RPMI8226 (cell line): ENCODE data around the gene OFD1.

ENCODE experiments used
- DNase-seq: peaks from one replicate; pipeline ENCODE4 v3.0.0-alpha.2; 2015

The OFD1 gene

DNA sequence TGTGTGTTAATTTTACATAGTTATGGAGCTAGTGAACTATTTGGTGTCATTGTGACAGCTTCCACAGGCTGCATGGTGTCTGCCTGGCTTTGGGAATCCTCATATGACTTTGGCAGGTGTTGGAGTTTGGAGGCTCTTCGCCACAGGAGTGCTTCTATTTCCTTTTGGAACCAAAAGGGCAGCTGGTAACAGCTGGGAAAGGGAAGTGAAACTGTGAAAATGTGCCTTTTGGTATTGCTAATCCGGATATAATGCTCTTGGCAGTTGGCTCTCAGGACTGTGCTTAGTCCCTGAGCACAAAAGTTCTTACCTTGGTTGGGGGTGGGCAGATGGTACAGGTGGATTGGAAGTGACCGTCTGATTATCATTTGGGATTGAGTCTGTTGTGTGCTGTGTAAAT is 18.1 kb downstream of the OFD1 start:
- peak; percentile 82 for DNase-seq

DNA sequence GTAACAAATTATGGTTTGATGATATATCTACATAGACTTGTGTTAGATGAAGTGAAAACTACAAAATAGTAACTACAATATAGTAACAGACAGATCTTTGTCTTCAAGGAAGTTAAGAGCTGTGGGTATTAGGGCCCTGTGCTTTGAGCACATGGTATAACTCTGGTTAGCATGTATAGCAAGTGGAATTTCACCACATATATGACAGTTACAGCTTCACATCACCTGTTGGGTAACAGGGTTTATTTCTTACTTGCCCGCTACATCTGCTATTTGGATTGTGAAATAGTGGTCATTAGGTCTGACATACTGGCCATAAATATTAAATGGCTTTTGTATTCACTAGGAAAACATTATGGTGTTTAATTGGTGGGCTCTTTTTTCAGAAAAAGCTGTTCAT is 20.2 kb downstream of the OFD1 start:
- no peak for DNase-seq

- DNase-seq, result peak; percentile 32
Measured at GRCh38 chrX:13755254-13755653, 20.7 kb downstream of the OFD1 start.

- no peak for DNase-seq
Measured at GRCh38 chrX:13756381-13756780, 21.8 kb downstream of the OFD1 start.

DNA sequence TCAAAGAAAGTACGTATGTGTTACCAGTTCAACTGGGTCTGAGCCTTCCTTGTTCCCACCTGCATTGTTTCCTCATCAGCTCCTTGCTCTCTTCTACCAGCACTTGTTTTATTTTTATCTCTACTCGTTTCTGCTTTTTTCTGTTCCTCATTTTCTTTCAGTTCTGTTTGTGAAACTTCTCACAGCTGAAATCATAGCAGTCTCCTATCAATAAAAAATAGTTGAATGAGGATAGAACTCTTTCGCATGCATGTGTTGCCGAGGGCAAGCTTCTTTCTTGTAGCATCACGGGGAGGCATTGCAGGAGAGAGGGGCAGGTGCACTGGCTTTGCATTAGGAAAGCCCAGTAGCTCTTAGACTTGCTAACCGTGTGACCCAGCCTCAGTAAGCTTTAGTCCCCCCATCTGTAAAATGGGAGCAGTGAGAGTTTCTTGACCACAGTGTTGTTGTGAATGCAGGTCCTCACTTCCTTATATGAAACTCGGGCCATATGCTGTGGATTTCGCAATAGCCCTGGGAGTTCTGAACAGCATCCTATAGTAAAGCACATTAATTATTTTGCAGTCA is 24.7 kb downstream of the OFD1 start:
- peak; percentile 77 for DNase-seq

DNA sequence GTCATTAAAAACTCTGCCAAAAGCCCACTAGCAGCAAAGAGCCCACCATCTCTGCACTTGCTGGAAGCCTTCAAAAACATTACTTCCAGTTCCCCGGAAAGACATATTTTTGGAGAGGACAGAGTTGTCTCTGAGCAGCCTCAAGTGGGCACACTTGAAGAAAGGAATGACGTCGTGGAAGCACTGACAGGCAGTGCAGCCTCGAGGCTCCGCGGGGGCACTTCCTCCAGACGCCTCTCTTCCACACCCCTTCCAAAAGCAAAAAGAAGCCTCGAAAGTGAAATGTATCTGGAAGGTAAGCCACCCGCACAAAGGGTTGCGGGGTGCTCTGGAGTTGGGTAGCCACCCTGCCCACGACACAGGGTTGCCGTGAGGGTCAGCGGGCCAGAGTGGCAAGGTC is 25.9 kb downstream of the OFD1 start:
- DNase-seq, result no peak

GRCh38 chrX:13761606-13762414 is 27.3 kb downstream of the OFD1 start:
- DNase-seq, result no peak

GRCh38 chrX:13763489-13763888 is 28.9 kb downstream of the OFD1 start:
- DNase-seq, result no peak

GRCh38 chrX:13764281-13764680 is 29.7 kb downstream of the OFD1 start:
- DNase-seq, result no peak

DNA sequence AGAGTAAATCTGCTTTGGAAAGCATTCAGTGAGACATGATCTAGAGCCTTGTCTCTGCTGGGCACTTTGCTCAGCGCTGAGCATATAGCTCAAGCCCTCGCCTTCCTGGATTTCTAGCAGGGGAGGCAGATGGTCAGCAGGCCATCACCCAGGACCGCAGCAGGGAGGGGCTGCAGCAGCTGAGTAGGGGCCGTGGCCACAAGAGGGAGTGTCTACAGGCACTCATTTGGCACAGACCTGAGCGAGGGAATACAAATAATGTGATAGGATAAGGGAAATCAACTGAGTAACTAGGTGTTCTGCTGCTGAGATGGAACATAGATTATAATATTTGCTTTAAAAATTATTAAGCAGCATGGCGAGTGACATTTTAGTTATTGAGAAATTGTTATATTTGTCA is 30.2 kb downstream of the OFD1 start:
- DNase-seq, result no peak

- no peak for DNase-seq
Measured at GRCh38 chrX:13768939-13769338, 34.4 kb downstream of the OFD1 start.

- DNase-seq, result no peak
Measured at GRCh38 chrX:13770013-13770535, 35.5 kb downstream of the OFD1 start.

- DNase-seq, result no peak
Measured at GRCh38 chrX:13774696-13775095, 40.1 kb downstream of the OFD1 start.

DNA sequence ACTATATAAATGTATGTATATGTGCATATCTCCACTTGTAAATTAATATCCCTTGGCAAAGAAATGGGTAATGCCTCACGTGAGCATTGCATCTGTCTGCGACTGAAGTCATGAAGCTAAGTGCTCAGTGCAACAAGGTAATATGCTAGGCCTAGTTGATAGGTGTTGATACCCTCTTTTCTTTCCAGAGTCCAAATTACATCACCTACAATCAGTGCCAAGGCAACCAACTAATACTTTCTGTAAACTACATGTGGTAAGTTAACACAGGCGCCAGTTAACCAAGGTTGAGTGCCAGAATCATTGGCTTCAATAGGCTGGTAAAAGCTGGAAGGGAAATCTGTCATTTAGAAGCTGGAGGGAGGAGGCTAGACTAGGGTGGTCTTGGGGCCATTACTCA is 41.3 kb downstream of the OFD1 start:
- DNase-seq, result no peak

GRCh38 chrX:13776387-13776786 is 41.8 kb downstream of the OFD1 start:
- no peak for DNase-seq

DNA sequence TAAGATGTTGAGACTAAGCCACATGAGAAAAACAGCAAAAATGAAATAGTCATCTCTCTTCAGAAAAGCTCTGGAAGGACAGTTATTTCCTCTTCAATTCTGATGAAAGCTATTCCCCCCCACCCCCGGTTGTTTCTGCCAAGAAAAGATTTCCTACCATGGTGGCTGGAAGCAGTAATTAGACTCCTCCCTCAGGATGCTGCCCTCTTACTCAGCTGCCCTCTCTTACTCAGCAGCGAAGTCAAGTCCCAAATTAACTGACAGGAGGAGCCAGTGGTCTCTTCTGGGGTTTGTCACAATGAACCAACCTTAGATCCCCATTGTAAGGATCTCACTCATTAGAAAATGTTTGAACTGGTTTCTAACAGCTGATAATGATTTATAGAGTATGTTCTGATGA is 44.4 kb downstream of the OFD1 start:
- DNase-seq, result no peak

DNA sequence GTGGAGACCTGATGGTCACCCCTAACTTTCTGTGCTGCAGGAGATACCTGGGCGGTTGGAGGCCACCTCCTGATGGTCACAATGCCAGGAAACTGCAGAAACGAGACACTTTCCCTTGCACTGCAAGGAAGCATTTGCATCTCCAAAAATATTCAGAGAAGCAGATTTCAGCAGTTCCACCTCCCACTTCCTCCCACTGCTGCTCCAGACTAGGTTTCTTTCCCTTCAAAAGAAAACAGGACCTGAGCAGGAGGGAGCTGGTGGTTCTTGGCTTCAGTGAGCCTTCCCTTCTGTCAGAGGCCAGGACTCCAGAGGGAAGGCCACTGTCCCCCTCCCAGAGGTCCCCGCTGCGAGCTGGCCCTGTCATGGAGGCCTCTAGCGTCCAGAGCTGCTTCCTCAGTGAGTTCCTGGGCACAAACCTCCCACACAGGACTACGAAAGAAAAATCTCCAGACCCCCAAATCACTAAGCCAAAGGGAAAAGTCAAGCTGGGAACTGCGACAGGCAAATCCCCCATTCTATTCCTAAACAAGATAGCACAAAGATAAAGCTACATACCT is 46.4 kb downstream of the OFD1 start:
- no peak for DNase-seq

DNA sequence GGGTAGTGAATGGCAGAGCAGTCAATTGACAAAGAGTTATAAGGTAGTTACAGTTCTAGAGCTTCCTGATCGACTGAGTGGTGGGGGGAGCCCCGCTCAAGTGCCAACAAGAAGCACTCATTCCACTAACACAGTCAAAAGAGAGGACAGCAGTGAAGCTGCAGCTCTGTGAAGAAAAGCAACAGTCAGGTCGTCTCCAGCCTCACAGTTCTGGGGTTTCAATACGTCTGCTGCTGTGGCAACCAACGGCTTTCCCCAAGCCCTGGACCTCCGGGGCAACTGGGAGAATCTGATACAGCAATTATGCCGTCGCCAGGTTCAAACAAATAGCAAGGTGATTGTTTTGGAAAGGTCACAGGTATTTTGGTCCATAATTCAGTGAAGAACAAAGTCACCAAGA is 51.5 kb downstream of the OFD1 start:
- no peak for DNase-seq

DNA sequence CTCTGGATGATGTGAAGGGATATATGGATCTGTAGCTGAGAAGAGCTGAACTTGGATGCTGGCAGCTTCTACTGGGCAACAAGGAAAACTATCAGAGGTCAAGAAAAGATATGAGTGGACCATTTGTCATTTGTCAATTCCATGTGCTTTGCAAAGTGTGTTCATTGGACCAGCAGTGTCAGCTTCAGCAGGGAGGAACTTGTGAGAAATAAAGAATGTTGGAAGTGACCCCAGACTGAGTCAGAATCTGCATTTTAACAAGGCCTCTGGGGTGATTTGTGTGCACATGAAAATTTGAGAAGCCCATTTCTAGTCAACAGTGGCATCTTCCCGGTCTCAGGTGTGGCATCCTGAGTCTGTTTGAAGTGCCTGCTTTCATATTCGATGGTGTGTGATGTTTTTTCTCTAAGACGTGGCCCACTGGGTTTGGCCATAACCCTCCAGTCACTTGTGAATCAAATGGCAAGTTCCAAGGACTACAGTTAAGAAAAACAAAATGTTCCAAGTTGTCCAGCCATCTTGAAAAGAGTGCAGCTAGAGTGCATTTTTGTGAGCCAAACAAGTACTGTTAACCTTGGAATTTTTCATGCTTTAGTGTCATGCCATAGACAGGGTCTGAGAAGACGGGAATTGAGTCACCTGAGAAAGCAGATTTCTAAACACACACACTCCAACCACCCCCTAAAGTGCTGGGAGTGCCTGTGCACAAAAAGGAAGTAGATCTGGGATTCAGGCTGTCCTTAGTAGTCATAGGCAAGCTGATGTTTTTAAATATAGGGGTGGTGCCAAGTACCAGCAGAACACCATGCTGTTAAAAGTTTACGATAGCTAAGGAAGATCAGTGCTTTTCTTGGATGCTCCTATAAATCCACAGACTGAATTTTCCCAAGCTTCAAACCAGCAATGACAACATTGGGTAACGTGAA is 55.9 kb downstream of the OFD1 start:
- no peak for DNase-seq

- no peak for DNase-seq
Measured at GRCh38 chrX:13791145-13791544, 56.6 kb downstream of the OFD1 start.

DNA sequence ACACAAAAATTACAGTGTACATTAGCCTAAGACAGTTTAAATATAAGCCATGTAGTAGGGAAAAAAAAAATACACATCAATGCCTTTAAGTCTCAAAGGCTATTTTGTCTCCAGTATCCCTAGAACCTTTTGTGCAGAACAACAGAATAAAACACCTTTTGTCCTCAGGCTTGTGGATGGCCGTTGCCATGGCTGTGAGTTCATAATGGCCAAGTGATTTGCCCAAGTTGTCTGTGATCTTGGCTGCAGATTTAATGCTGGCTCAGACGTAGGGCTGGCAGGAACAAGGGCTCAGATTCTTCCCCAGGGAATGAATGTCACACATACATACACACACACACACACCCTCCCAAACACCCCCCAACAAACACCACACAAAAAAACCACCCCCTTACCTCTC is 57.0 kb downstream of the OFD1 start:
- DNase-seq, result no peak

DNA sequence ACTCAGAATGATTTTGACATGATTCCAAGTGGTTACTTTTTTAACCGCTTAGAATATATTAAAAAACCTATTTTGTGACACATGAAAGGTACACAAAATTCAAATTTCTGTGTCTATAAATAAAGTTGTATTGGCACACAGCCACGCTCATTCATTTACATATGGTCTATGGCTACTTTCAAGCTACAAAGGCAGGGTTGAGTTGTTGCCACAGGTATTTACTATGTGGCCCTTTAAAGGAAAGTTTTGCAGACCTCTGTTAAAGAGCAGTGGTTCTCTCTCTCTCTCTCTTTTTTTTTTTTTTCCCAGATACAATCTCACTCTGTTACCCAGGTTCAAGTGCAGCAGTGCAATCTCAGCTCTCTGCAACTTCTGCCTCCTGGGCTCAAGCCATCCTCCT is 59.3 kb downstream of the OFD1 start:
- DNase-seq, result peak; percentile 63

GRCh38 chrX:13794417-13794816 is 59.9 kb downstream of the OFD1 start:
- DNase-seq, result no peak
